GM19324 (cell line): Measurements from ENCODE around the gene NFKBIB.
"Not testable (repeated sequence)": the region's sequence is repeated elsewhere in the genome, so short reads cannot be mapped to it uniquely, and the experiment has no call there.

Experiments used
- ATAC-seq: cut with Tn5 transposase; IDR thresholded peaks from one replicate; pipeline ENCODE4 v1.9.1; 2021; ENCODE audit warnings: mild to moderate bottlenecking, moderate library complexity; ENCODE audit not compliant: unreplicated experiment, low FRiP score

The NFKBIB gene

DNA sequence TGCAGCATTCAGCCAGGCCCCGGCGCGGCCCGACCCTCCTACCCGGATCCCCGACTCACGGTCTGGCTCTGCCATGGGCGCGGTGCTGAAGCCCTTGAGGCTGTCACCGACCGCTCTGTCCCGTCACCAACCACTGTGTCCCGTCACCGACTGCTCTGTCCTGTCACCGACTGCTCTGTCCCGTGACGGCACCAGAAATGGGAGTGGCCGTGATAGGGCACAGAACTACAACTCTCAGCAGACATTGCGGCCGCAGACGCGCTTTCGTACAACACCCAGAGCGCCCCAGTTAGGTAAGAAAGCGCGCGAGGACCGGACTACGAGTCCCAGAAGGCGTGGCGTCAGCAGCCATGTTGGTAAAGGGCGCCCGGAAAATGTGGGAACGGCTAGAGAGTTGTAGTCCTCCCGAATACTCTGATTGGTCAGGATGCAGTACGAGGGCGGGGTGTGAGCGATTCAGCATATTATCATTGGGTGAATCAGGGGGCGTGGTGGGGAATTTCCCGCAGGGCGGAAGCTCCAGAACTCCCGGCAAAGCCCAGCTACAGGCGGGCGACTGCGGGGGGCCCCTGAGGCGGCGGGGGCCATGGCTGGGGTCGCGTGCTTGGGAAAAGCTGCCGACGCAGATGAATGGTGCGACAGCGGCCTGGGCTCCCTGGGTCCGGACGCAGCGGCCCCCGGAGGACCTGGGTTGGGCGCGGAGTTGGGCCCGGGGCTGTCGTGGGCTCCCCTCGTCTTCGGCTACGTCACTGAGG, at the start of gene NFKBIB, which contains the start of gene SIRT2:
Gene NFKBIB, plus strand, starts transcription at position 523 of the 755 bp plus-strand sequence. Its CDS starts 64 bp downstream, at position 587.
Gene SIRT2, minus strand, starts transcription at position 172 of the 755 bp plus-strand sequence. Its CDS starts 97 bp downstream, at position 75.
- peak; percentile 94 for ATAC-seq

DNA sequence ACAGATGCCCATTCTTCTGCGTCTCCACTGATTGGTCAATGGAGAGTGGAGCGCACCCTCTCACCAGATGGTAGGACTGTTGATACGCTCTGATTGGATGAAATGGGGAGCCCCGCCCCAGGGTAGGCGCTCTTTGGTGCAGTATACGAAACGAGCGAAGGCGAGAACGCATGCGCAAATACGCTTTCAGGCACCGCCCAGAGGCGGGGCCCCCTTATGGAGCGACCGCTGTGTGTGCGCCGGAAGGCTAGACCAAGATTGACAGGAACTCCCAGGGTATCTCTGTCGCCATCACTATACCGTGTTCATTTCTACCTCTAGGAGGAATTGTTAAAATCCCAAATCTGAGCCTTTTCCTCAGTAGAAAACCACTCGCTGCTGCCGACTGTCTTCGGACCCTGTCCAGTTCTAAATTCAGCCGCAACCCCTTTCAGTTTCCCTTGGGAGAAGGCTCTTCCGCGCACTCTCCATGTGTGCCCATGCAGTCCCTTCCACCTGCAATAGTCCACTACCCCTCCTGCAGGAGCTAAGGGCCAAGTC, 49.3 kb upstream of the NFKBIB start:
- ATAC-seq = peak; percentile 67

GRCh38 chr19:38850976-38851621, 48.7 kb upstream of the NFKBIB start:
- ATAC-seq = no peak

DNA sequence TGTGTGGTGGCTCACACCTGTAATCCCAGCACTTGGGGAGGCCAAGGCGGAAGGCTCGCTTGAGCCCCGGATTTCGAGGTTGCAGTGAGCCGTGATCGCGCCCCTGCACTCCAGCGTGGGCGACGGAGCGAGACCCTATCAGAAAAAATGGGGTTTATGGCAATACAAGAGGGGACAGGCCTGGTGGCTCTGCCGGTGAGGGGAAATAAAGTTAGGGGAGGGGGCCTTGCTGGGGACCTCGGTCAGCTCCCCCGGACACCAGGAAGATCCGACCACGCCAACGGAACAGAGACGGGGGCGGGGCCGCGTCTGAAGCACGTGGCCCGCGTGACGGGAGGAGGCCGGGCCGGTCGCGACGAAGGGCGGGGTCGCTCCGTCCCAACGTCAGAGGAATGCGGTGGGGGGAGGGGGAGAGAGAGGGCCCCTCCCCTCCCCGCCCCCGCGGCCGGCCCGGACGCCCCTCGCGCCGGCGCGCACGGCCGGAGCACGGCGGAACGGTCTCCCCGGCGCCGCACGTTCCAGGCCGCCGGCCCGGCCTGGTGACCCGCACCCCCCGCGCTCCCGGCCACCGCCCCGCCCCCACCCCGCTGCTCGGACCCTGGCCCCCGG, 48.0 kb upstream of the NFKBIB start:
- peak; percentile 17 for ATAC-seq

DNA sequence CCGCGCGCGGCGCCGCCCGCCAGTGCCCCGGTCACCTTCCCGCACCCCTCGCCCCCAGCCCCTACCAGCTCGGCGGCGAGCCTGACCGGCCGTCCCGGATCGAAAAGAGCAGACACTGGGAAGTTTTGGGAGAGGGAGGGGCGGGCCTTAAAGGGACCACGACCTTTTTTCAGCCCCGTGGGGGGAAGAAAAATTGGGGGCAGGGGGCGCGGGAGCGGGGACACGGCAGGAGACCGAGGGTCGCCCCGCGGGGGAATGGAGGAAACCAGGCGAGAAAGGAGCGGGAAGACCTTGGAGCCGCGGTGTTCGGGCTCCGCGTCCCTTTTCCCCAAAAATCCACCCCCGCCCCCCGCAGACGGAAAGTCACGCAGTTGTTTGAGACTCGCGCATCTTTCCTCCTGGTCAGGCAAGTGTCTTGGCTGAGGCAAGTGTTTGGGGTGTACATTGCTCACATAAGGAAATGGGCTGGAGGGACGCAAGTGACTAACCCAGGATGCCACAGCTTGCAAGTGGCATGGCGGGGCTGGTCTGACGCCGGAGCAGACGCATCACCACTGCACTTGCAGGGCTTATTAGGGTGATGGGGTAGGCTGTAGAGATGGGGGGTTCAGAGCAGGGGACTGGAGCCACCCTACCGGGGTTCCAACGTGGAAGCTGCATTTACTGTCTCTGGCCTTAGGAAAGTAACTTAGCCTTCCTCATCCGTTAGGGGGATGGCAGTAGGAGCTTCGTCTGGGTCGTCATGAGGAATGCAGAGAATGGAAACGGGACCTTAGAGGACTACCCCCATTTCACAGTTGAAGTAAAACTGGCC, 47.3 kb upstream of the NFKBIB start:
- no peak for ATAC-seq

DNA sequence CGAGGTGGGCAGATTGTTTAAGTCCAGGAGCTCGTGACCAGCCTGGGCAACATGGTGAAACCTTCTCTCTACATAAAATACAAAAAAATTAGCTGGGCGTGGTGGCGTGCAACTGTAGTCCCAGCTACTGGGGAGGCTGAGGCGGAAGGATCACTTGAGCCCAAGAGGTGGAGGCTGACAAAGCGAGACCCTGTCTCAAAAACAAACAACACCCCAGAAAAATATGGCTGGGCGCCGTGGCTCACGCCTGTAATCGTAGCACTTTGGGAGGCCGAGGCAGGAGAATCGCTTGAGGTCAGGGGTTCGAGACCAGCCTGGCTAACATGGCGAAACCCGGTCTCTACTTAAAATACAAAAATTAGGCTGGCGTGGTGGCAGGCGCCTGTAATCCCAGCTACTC, 46.6 kb upstream of the NFKBIB start:
- ATAC-seq = no peak

GRCh38 chr19:38854961-38855360, 44.8 kb upstream of the NFKBIB start:
- not testable (repeated sequence) for ATAC-seq

GRCh38 chr19:38855751-38856150, 44.0 kb upstream of the NFKBIB start:
- not testable (repeated sequence) for ATAC-seq

DNA sequence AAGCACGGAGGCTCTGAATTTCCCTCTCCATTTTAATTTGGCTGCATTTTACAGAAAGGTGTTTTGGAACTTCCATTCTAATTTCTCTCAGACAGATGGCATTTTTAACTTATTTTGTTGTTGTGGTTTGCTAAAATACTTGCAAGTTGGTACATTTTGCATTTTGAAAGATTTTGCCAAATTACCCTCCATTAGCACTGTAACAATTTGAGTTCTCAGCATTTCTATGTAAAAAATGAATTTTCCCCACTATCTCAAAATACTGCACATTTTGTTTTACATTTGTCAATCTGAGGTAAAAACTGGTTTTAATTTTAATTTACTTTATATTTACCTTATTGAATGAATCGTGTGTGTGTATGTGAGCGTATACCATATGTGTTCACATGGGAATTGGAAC, 43.0 kb upstream of the NFKBIB start:
- no peak for ATAC-seq

DNA sequence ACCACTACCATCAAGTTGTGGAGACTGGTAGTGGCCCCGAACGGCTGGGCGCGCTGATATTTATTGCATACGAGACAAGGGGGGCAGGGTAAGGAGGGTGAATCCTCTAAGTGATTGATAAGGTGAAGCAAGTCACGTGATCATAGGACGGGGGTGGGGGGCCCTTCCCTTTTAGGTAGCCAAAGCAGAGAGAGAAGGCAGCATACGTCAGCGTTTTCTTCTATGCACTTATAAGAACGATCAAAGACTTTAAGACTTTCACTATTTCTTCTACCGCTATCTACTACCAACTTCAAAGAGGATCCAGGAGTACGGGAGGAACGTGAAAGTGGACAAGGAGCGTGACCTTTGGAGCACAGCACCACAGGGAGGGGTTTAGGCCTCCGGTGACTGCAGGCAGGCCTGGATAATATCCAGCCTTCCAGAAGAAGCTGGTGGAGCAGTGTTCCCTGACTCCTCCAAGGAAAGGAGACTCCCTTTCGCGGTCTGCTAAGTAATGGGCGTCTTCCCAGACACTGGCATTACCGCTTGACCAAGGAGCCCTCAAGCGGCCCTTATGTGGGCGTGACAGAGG, 40.1 kb upstream of the NFKBIB start:
- not testable (repeated sequence) for ATAC-seq

- ATAC-seq = no peak
Observed at GRCh38 chr19:38861368-38861767, 38.4 kb upstream of the NFKBIB start.

DNA sequence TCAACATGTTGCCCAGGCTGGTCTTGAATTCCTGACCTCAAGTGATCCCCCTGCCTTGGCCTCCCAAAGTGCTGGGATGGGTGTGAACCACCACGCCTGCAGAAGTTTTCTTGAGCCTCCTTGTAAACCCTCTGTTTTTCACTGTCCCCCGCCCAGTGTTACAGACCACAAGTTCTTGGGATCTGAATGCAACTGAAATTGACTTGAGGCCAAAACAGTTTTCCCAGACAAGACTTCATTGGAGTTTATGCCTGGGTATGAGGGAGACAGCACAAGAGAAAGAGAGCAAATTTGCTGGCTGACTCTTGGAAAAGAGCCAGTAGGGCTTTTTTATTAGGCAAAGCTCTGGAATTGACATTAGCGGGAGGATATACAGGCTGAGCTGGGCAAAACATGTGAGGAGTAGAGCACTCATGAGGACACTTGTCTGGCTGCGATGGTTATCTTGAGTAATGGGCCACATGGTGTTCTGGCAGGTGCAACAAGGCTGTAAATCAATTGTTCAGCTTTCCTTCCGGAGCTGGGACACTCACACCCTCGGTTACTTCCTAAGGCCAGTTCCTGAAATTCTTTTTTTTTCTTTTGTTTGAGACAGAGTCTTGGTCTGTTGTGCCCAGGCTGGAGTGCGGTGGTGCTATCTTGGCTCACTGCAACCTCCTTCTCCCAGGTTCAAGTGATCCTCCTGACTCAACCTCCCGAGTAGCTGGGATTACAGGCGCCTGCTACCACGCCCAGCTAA, 37.3 kb upstream of the NFKBIB start:
- ATAC-seq = no peak

DNA sequence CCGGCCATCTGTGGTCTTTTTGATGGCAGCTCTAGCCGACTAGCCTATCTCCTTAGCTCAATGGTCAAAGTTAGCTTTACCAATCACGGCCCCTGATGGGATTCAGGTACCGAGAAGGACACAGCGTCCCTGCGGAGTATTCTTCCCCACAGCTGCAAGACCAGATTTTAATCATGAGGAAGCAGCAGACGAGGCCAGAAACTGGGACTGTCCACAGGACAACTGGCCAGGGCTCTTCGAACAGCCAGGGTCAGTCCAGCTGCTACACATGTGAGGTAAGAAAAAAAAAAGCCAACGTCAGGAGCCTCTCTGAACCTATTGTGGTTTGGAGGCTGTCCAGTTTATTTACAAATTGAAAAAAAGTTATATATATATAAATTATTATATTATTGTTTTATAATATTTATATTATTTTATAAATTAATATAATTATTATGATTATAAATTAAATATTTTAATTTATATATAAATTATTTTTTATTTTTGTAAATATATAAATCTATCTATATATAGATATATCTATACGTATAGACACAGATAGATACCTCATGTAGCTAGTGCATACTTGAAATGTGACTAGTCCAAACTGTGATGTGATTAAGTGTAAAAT, 32.5 kb upstream of the NFKBIB start:
- ATAC-seq = no peak

- ATAC-seq = no peak
Observed at GRCh38 chr19:38868551-38868950, 31.2 kb upstream of the NFKBIB start.

GRCh38 chr19:38869160-38869835, 30.5 kb upstream of the NFKBIB start:
- ATAC-seq = peak; percentile 15

DNA sequence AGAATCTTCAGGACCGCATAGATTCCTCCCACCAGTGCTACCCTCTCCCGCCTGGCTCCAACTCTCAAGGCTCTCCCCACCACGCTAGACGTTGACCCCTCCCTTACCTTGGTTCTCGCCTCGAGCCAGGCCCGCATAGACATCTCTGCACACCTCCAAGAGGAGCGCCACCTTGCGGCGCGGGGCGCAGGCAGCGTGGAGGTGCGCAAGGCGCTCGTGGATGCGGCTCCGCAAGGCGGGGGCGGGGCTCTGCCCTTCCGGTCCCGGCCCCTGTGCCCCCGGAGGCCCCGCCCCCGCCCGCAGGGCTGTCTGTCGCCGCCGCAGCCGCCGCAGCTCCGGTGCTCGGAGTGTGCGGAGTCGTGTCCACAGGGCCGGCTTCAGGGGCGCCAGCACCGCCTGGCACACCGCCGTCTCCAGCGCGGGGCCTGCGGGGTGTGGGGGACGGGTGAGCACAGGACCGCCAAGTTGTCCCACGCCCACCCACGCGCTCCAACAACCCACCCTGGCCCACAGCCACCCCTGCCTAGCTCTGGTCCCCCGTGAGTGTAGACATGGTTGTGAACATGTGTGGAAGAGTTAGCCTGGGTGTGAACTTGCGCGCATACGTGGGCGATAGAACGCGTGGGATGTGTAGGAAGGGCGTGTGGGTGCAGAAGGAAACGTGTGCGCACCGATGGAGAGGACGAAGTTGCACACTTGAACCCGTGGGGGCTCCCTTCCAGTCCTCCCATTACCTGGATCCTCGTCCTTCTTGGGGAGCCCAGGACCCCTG, 29.7 kb upstream of the NFKBIB start:
- ATAC-seq = peak; percentile 62

GRCh38 chr19:38870612-38871011, 29.2 kb upstream of the NFKBIB start:
- no peak for ATAC-seq

DNA sequence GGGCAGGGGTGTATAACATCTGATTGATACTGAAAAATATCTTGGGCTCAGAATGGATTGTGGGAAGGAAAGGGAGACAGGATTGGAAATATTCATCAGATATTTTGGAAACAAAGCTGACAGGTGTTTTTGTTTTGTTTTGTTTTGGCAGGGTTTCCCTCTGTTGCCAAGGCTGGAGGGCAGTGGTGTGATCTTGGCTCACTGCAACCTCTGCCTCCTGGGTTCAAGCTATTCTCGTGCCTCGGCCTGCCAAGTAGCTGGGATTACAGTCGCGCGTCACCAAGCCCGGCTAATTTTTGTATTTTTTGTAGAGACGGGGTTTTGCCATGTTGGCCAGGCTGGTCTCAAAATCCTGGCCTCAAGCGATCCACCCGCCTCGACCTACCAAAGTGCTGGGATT, 26.4 kb upstream of the NFKBIB start:
- ATAC-seq = not testable (repeated sequence)
